H1 (cell line): ENCODE measurements around the gene ARHGAP10. TPM values are rescaled to one million over a fixed set of nuclear protein-coding genes. Genes with fewer than 3 reads are reported as not detected.

Experiments
- CREB1 ChIP-seq: IDR thresholded peaks from 2 replicates; pipeline ENCODE4 v1.6.1; 2012; ENCODE audit warnings: inconsistent platforms
- SAP30 ChIP-seq: fragments of 300-600 bp; sonication (generic); IDR thresholded peaks from 2 replicates; pipeline ENCODE4 v1.7.1; 2012; ENCODE audit warnings: low read length, moderate library complexity, mild to moderate bottlenecking, inconsistent platforms; ENCODE audit not compliant: insufficient read depth, insufficient replicate concordance
- polyA plus RNA-seq, 7 experiments: library from polyadenylated mRNA; depleted of rRNA in 3 of 7; stranded (reverse) in 5 of 7; unstranded in 2 of 7; fragments of >200 nt in 5 of 7; fragments of 200-250 nt in 2 of 7; gene quantifications; 1 replicate in 5 of 7; 2 replicates in 1 of 7; 4 replicates in 1 of 7; pipeline versions ENCODE4 v1.2.1 to v1.2.3, GENCODE V29; 2011 to 2013; ENCODE audit warnings: missing spikeins in 2 of 7, mixed read lengths in 2 of 7
- total RNA-seq: library from RNA; stranded (reverse); fragmentation: NEBNext Ultra II Directional; extraction: Animal tissue kit (Norgen Biotek cat#: 25700); gene quantifications from 2 replicates; pipeline ENCODE4 v1.2.1, GENCODE V29; 2021
- TF ChIP-seq, protein P1 (sequence below): IDR thresholded peaks from 2 replicates; pipeline ENCODE4 v1.6.1; 2012; ENCODE audit warnings: low read length, inconsistent platforms
- TF ChIP-seq, protein P2 (sequence below): IDR thresholded peaks from 2 replicates; pipeline ENCODE4 v1.6.1; 2012; ENCODE audit warnings: inconsistent platforms

The ARHGAP10 gene
- total and polyA plus RNA-seq, 2 of the 8 experiments (the other 6 are each of a cell fraction or from before 2014, with no cell fraction given) = 3.7 to 6.1 TPM

DNA sequence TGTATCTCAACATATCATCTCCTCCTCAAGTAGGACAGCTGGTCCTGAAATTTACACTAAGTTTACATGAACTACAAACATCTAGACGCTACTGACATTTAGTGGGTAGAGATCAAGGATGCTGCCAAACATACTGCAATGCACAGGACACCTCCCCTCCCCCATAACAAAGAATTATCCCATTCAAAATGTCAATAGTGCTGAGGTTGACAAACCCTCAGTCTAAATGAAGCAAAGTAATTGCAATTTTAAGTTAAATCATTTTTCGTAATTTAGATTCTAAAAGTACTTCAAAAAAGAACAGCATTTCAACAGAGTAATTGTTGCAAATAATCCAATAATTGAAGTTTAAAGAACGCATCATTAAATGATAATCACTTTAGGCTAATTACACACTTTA, 49.1 kb upstream of the ARHGAP10 start (continued):
- TF ChIP-seq, protein P1, sequence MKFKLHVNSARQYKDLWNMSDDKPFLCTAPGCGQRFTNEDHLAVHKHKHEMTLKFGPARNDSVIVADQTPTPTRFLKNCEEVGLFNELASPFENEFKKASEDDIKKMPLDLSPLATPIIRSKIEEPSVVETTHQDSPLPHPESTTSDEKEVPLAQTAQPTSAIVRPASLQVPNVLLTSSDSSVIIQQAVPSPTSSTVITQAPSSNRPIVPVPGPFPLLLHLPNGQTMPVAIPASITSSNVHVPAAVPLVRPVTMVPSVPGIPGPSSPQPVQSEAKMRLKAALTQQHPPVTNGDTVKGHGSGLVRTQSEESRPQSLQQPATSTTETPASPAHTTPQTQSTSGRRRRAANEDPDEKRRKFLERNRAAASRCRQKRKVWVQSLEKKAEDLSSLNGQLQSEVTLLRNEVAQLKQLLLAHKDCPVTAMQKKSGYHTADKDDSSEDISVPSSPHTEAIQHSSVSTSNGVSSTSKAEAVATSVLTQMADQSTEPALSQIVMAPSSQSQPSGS = no peak
- TF ChIP-seq SAP30 (no peak), CREB1 (no peak)
- TF ChIP-seq, protein P2, sequence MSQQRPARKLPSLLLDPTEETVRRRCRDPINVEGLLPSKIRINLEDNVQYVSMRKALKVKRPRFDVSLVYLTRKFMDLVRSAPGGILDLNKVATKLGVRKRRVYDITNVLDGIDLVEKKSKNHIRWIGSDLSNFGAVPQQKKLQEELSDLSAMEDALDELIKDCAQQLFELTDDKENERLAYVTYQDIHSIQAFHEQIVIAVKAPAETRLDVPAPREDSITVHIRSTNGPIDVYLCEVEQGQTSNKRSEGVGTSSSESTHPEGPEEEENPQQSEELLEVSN = no peak
